Stimulated activated CD4-positive, alpha-beta T cell treated with anti-CD3 and anti-CD28 coated beads, Interleukin-4, amount 100 ng/mL, for 1 hour (primary cell): Measurements from ENCODE around the gene NQO2.
"Not testable (repeated sequence)": the region's sequence is repeated elsewhere in the genome, so short reads cannot be mapped to it uniquely, and the experiment has no call there.

Experiments
- DNase-seq: peaks from one replicate; pipeline ENCODE4 v3.0.0-alpha.2; 2020

NQO2 gene

GRCh38 chr6:2970753-2971419 is 28.8 kb upstream of the NQO2 start:
- DNase-seq, result peak; percentile 60

GRCh38 chr6:2971420-2972218 is 28.1 kb upstream of the NQO2 start, which contains the start of gene SERPINB6:
SERPINB6 (minus strand) TSS chr6:2971567; CDS start chr6:2959332, 12,235 bp downstream.
- peak; percentile 35 for DNase-seq

- DNase-seq, result not testable (repeated sequence)
Observed at GRCh38 chr6:2972219-2972487, 27.5 kb upstream of the NQO2 start.

- not testable (repeated sequence) for DNase-seq
Observed at GRCh38 chr6:2972685-2973084, 27.0 kb upstream of the NQO2 start.

GRCh38 chr6:2973180-2973579 is 26.5 kb upstream of the NQO2 start:
- not testable (repeated sequence) for DNase-seq

GRCh38 chr6:2973676-2974075 is 26.0 kb upstream of the NQO2 start:
- DNase-seq, result no peak

GRCh38 chr6:2976060-2976459 is 23.6 kb upstream of the NQO2 start:
- no peak for DNase-seq

- DNase-seq, result no peak
Observed at GRCh38 chr6:2976571-2977085, 23.1 kb upstream of the NQO2 start.

GRCh38 chr6:2977290-2977689 is 22.4 kb upstream of the NQO2 start:
- DNase-seq, result no peak

- DNase-seq, result no peak
Observed at GRCh38 chr6:2977799-2978590, 21.7 kb upstream of the NQO2 start.

- DNase-seq, result no peak
Observed at GRCh38 chr6:2978923-2979322, 20.8 kb upstream of the NQO2 start.

GRCh38 chr6:2979819-2980464 is 19.8 kb upstream of the NQO2 start:
- no peak for DNase-seq

- no peak for DNase-seq
Observed at GRCh38 chr6:2980465-2980855, 19.2 kb upstream of the NQO2 start.

GRCh38 chr6:2982426-2983117 is 17.1 kb upstream of the NQO2 start:
- no peak for DNase-seq

GRCh38 chr6:2984738-2985406 is 14.8 kb upstream of the NQO2 start:
- no peak for DNase-seq

GRCh38 chr6:2986722-2987221 is 12.9 kb upstream of the NQO2 start:
- no peak for DNase-seq

- DNase-seq, result no peak
Observed at GRCh38 chr6:2988094-2988425, 11.6 kb upstream of the NQO2 start.

GRCh38 chr6:2988426-2989331 is 11.0 kb upstream of the NQO2 start:
- DNase-seq, result peak; percentile 80

- DNase-seq, result peak; percentile 63
Observed at GRCh38 chr6:2989332-2990247, 10.1 kb upstream of the NQO2 start.
